HepG2 (cell line): ENCODE measurements around the gene DTD2. TPM values are rescaled to one million over a fixed set of nuclear protein-coding genes. Genes with fewer than 3 reads are reported as not detected.

Experiments used
- BRF2 ChIP-seq: sonication (generic); formaldehyde crosslinking; IDR thresholded peaks from 2 replicates; pipeline ENCODE4 v1.8.1; 2022; ENCODE audit warnings: mild to moderate bottlenecking, missing genetic modification reagents
- CENPBD1 ChIP-seq: sonication (generic); formaldehyde crosslinking; IDR thresholded peaks from 2 replicates; pipeline ENCODE4 v1.8.0; 2022; ENCODE audit warnings: missing genetic modification reagents, low read depth, mild to moderate bottlenecking, borderline replicate concordance
- JUN ChIP-seq: sonication (generic); formaldehyde crosslinking; IDR thresholded peaks from 2 replicates; pipeline ENCODE4 v1.4.0; 2020; ENCODE audit warnings: mild to moderate bottlenecking, missing genetic modification reagents
- JUND ChIP-seq: sonication (generic); formaldehyde crosslinking; IDR thresholded peaks from 2 replicates; pipeline ENCODE4 v1.8.0; 2022; ENCODE audit warnings: mild to moderate bottlenecking, missing genetic modification reagents
- KDM6A ChIP-seq: IDR thresholded peaks from 2 replicates; pipeline ENCODE4 v1.6.1; 2016; ENCODE audit warnings: low read depth
- ONECUT2 ChIP-seq: sonication (generic); formaldehyde crosslinking; IDR thresholded peaks from 2 replicates; pipeline ENCODE4 v1.4.0; 2020; ENCODE audit warnings: missing genetic modification reagents
- PAXIP1 ChIP-seq: sonication (generic); formaldehyde crosslinking; conservative IDR thresholded peaks from 2 replicates; pipeline ENCODE4 v1.4.0; 2020; ENCODE audit warnings: mild to moderate bottlenecking, missing genetic modification reagents, moderate library complexity
- RAD51 ChIP-seq: fragments of 450-650 bp; IDR thresholded peaks from 2 replicates; pipeline ENCODE4 v1.6.1; 2016; ENCODE audit warnings: borderline replicate concordance
- RXRB ChIP-seq: IDR thresholded peaks from 2 replicates; pipeline ENCODE4 v1.6.1; 2016; ENCODE audit warnings: borderline replicate concordance, missing genetic modification reagents, missing compliant biosample characterization
- TMF1 ChIP-seq: sonication (generic); formaldehyde crosslinking; IDR thresholded peaks from 2 replicates; pipeline ENCODE4 v1.8.1; 2022; ENCODE audit warnings: low read depth, missing genetic modification reagents
- ZFAT ChIP-seq: sonication (generic); formaldehyde crosslinking; conservative IDR thresholded peaks from 2 replicates; pipeline ENCODE4 v1.8.1; 2023; ENCODE audit warnings: missing genetic modification reagents, inconsistent platforms
- ZFP36L2 ChIP-seq: sonication (generic); formaldehyde crosslinking; IDR thresholded peaks from 2 replicates; pipeline ENCODE4 v1.4.0; 2020; ENCODE audit warnings: missing genetic modification reagents
- ZMYM4 ChIP-seq: sonication (generic); formaldehyde crosslinking; IDR thresholded peaks from 2 replicates; pipeline ENCODE4 v1.8.1; 2023; ENCODE audit warnings: mild to moderate bottlenecking, missing genetic modification reagents
- ZNF296 ChIP-seq: sonication (generic); formaldehyde crosslinking; conservative IDR thresholded peaks from 2 replicates; pipeline ENCODE4 v1.5.0; 2020; ENCODE audit warnings: mild to moderate bottlenecking, missing genetic modification reagents
- ZNF34 ChIP-seq: sonication (generic); formaldehyde crosslinking; IDR thresholded peaks from 2 replicates; pipeline ENCODE4 v1.4.0; 2020; ENCODE audit warnings: mild to moderate bottlenecking, missing genetic modification reagents, borderline replicate concordance
- ZNF383 ChIP-seq: sonication (generic); formaldehyde crosslinking; IDR thresholded peaks from 2 replicates; pipeline ENCODE4 v1.4.0; 2020; ENCODE audit warnings: missing genetic modification reagents, mild to moderate bottlenecking, borderline replicate concordance
- ZNF441 ChIP-seq: sonication (generic); formaldehyde crosslinking; IDR thresholded peaks from 2 replicates; pipeline ENCODE4 v1.7.0; 2021; ENCODE audit warnings: missing genetic modification reagents, borderline replicate concordance
- ZNF460 ChIP-seq: sonication (generic); formaldehyde crosslinking; IDR thresholded peaks from 2 replicates; pipeline ENCODE4 v1.5.1; 2020; ENCODE audit warnings: missing genetic modification reagents, mild to moderate bottlenecking, borderline replicate concordance
- ZNF615 ChIP-seq: sonication (generic); formaldehyde crosslinking; IDR thresholded peaks from 2 replicates; pipeline ENCODE4 v1.5.0; 2020; ENCODE audit warnings: mild to moderate bottlenecking, missing genetic modification reagents, borderline replicate concordance
- ZNF709 ChIP-seq: sonication (generic); formaldehyde crosslinking; IDR thresholded peaks from 2 replicates; pipeline ENCODE4 v1.5.0; 2020; ENCODE audit warnings: mild to moderate bottlenecking, missing genetic modification reagents
- ZSCAN25 ChIP-seq: sonication (generic); formaldehyde crosslinking; IDR thresholded peaks from 2 replicates; pipeline ENCODE4 v1.8.0; 2022; ENCODE audit warnings: mild to moderate bottlenecking, missing genetic modification reagents
- polyA plus RNA-seq, 8 experiments: library from polyadenylated mRNA; depleted of rRNA in 3 of 8; stranded (reverse) in 7 of 8; unstranded in 1 of 8; fragments of >200 nt; fragmentation: Illumina TruSeq in 4 of 8; extraction: Trizol in 4 of 8; gene quantifications; 2 replicates each; pipeline versions ENCODE4 v1.2.1 to v1.2.3, GENCODE V29; 2011 to 2016; ENCODE audit warnings: low read depth in 4 of 8, missing spikeins in 1 of 8, mixed read lengths in 1 of 8; ENCODE audit not compliant: insufficient read depth in 1 of 8
- total RNA-seq, 5 experiments: library from RNA; depleted of rRNA; stranded (reverse); fragments of >200 nt; fragmentation: Illumina TruSeq; extraction: Trizol; gene quantifications; 2 replicates each; pipeline ENCODE4 v1.2.3, GENCODE V29; 2016; ENCODE audit warnings: low read depth in 1 of 5
- TF ChIP-seq, protein P1 (sequence below): sonication (generic); formaldehyde crosslinking; IDR thresholded peaks from 2 replicates; pipeline ENCODE4 v1.4.0; 2020; ENCODE audit warnings: mild to moderate bottlenecking, low read depth, missing genetic modification reagents

Gene DTD2
- total and polyA plus RNA-seq, 2 of the 13 experiments (the other 11 are each of a cell fraction or from before 2014, with no cell fraction given) = 22.3 to 49.8 TPM

- TF ChIP-seq ONECUT2 (CRISPR knock-in tag) = peak; percentile 67; the same call in 1 of the 2 replicates
- peak; percentile 90 for TF ChIP-seq PAXIP1 (CRISPR knock-in tag)
- TF ChIP-seq RAD51 = no peak
- peak; percentile 77; the same call in 1 of the 2 replicates for TF ChIP-seq ZNF460 (CRISPR knock-in tag)
- TF ChIP-seq ZNF615 (CRISPR knock-in tag) = peak; percentile 91; the same call in 1 of the 2 replicates
- peak; percentile 97; the same call in 1 of the 2 replicates for TF ChIP-seq JUN (CRISPR knock-in tag)
- peak; percentile 73; the same call in 1 of the 2 replicates for TF ChIP-seq KDM6A (CRISPR knock-in tag)
- TF ChIP-seq, protein P1, sequence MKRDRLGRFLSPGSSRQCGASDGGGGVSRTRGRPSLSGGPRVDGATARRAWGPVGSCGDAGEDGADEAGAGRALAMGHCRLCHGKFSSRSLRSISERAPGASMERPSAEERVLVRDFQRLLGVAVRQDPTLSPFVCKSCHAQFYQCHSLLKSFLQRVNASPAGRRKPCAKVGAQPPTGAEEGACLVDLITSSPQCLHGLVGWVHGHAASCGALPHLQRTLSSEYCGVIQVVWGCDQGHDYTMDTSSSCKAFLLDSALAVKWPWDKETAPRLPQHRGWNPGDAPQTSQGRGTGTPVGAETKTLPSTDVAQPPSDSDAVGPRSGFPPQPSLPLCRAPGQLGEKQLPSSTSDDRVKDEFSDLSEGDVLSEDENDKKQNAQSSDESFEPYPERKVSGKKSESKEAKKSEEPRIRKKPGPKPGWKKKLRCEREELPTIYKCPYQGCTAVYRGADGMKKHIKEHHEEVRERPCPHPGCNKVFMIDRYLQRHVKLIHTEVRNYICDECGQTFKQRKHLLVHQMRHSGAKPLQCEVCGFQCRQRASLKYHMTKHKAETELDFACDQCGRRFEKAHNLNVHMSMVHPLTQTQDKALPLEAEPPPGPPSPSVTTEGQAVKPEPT (CRISPR knock-in tag) = peak; percentile 99
- peak; percentile 96 for TF ChIP-seq BRF2 (CRISPR knock-in tag)
- peak; percentile 68; the same call in 1 of the 2 replicates for TF ChIP-seq JUND
- no peak; the same call in 1 of the 2 replicates for TF ChIP-seq ZFP36L2 (CRISPR knock-in tag)
- TF ChIP-seq ZMYM4 (CRISPR knock-in tag) = peak; percentile 99
- peak; percentile 93 for TF ChIP-seq ZNF441 (CRISPR knock-in tag)
- TF ChIP-seq ZNF383 = peak; percentile 100
- TF ChIP-seq ZFAT (CRISPR knock-in tag) = peak; percentile 96
- no peak; the same call in 1 of the 2 replicates for TF ChIP-seq CENPBD1 (CRISPR knock-in tag)
- TF ChIP-seq RXRB = peak; percentile 93
- peak; percentile 99 for TF ChIP-seq ZNF296 (CRISPR knock-in tag)
- TF ChIP-seq ZNF709 (CRISPR knock-in tag) = peak; percentile 100
- peak; percentile 98 for TF ChIP-seq TMF1 (CRISPR knock-in tag)
- peak; percentile 100 for TF ChIP-seq ZNF34 (CRISPR knock-in tag)
- peak; percentile 94 for TF ChIP-seq ZSCAN25 (CRISPR knock-in tag)
These were observed at the start of gene DTD2 (continued) for GRCh38 chr14:31456841-31457664.
